ENCODE data around the gene LGR6. TPM values are rescaled to one million over a fixed set of nuclear protein-coding genes. Genes with fewer than 3 reads are reported as not detected.
"Not testable (repeated sequence)": the region's sequence is repeated elsewhere in the genome, so short reads cannot be mapped to it uniquely, and the experiment has no call there.

The LGR6 gene
- total RNA-seq, 6 donors from 2014 or later: 0.46 to 5.2 (median 1.1) TPM

- Histone ChIP-seq H3K27me3 (no peaks in the 10 kb centered on the region), H3K36me3 (no peaks in the 10 kb centered on the region), H3K4me3 (no peak overlapping the region), H3K9me3 (no peaks in the 10 kb centered on the region), H3K4me1 (no peaks in the 10 kb centered on the region), H3K27ac (no peak overlapping the region)
- ATAC-seq (ENCODE audit: low FRiP score in 2 of 2) (no peak), DNase-seq (no peak)
- no peak for TF ChIP-seq EP300 (IDR thresholded peaks at IDR 0.05)
- TF ChIP-seq POLR2A (IDR thresholded peaks at IDR 0.05): no peak
- TF ChIP-seq CTCF (IDR thresholded peaks at IDR 0.05): no peak
- no peak for TF ChIP-seq POLR2AphosphoS5 (IDR thresholded peaks at IDR 0.05)
- WGBS, 2 donors: 75 to 80% methylated on average over 8 of the region's 8 CpGs
Measured at GRCh38 chr1:202254454-202255252, 61.1 kb downstream of the LGR6 start.

- Histone ChIP-seq H3K4me3 (no peak overlapping the region), H3K9me3 (no peaks in the 10 kb centered on the region), H3K36me3 (no peaks in the 10 kb centered on the region), H3K4me1 (no peaks in the 10 kb centered on the region), H3K27me3 (no peaks in the 10 kb centered on the region), H3K27ac (no peak overlapping the region)
- DNase-seq (no peak), ATAC-seq (ENCODE audit: low FRiP score in 2 of 2) (no peak)
- WGBS, 2 donors: 70 to 76% methylated on average over 6 to 7 of the region's 7 CpGs
- TF ChIP-seq POLR2AphosphoS5 (IDR thresholded peaks at IDR 0.05) (no peak), POLR2A (IDR thresholded peaks at IDR 0.05) (no peak), EP300 (IDR thresholded peaks at IDR 0.05) (no peak), CTCF (IDR thresholded peaks at IDR 0.05) (no peak)
Measured at GRCh38 chr1:202255343-202255742, 61.7 kb downstream of the LGR6 start.

- H3K36me3 ChIP-seq: no peaks in the 10 kb centered on the region
- no peaks in the 10 kb centered on the region for H3K4me1 ChIP-seq
- DNase-seq (no peak), ATAC-seq (ENCODE audit: low FRiP score in 2 of 2) (no peak)
- H3K4me3 ChIP-seq: no peak overlapping the region
- H3K27me3 ChIP-seq: no peaks in the 10 kb centered on the region
- no peaks in the 10 kb centered on the region for H3K9me3 ChIP-seq
- WGBS, 2 donors: 82 to 88% methylated on average over 7 of the region's 7 CpGs
- H3K27ac ChIP-seq: no peak overlapping the region
- TF ChIP-seq POLR2A (IDR thresholded peaks at IDR 0.05) (no peak), EP300 (IDR thresholded peaks at IDR 0.05) (no peak), CTCF (IDR thresholded peaks at IDR 0.05) (no peak), POLR2AphosphoS5 (IDR thresholded peaks at IDR 0.05) (no peak)
Measured at GRCh38 chr1:202259705-202260104, 66.1 kb downstream of the LGR6 start.

GRCh38 chr1:202261209-202261958 lies 67.8 kb downstream of the LGR6 start:
- WGBS, 2 donors: 94 to 100% methylated on average over 2 to 3 of the region's 4 CpGs
- not testable (repeated sequence) for H3K4me3 ChIP-seq; H3K27me3 ChIP-seq; H3K4me1 ChIP-seq; ATAC-seq (ENCODE audit: low FRiP score in 2 of 2); H3K27ac ChIP-seq; H3K36me3 ChIP-seq; DNase-seq; H3K9me3 ChIP-seq

- no peak overlapping the region for H3K4me3 ChIP-seq
- H3K36me3 ChIP-seq: no peaks in the 10 kb centered on the region
- no peaks in the 10 kb centered on the region for H3K4me1 ChIP-seq
- TF ChIP-seq EP300 (IDR thresholded peaks at IDR 0.05) (no peak), POLR2AphosphoS5 (IDR thresholded peaks at IDR 0.05) (no peak), CTCF (IDR thresholded peaks at IDR 0.05) (no peak), POLR2A (IDR thresholded peaks at IDR 0.05) (no peak)
- no peaks in the 10 kb centered on the region for H3K9me3 ChIP-seq
- ATAC-seq (ENCODE audit: low FRiP score in 2 of 2) (no peak), DNase-seq (no peak)
- 47 to 59% methylated on average over 2 of the region's 2 CpGs for WGBS, 2 donors
- no peaks in the 10 kb centered on the region for H3K27me3 ChIP-seq
- H3K27ac ChIP-seq: no peak overlapping the region
Measured at GRCh38 chr1:202263628-202264027, 70.0 kb downstream of the LGR6 start.

All from upper lobe of left lung (tissue), 6 donors.